GM21529 (cell line): Measurements from ENCODE around the gene FAM177A1.
"Not testable (repeated sequence)": the region's sequence is repeated elsewhere in the genome, so short reads cannot be mapped to it uniquely, and the experiment has no call there.

Experiments
- ATAC-seq: cut with Tn5 transposase; IDR thresholded peaks from one replicate; pipeline ENCODE4 v1.9.1; 2021; ENCODE audit not compliant: unreplicated experiment

FAM177A1 gene

GRCh38 chr14:35046048-35046750 is at the start of gene FAM177A1:
FAM177A1 (plus strand) TSS chr14:35046272; CDS start chr14:35046464, 192 bp downstream.
- ATAC-seq, result peak; percentile 93

GRCh38 chr14:34997762-34998161 is 48.3 kb upstream of the FAM177A1 start:
- ATAC-seq, result no peak

GRCh38 chr14:34999500-34999899 is 46.6 kb upstream of the FAM177A1 start:
- no peak for ATAC-seq

GRCh38 chr14:35001621-35002020 is 44.5 kb upstream of the FAM177A1 start:
- no peak for ATAC-seq

- ATAC-seq, result no peak
Observed at GRCh38 chr14:35004839-35005238, 41.2 kb upstream of the FAM177A1 start.

- no peak for ATAC-seq
Observed at GRCh38 chr14:35016568-35016967, 29.5 kb upstream of the FAM177A1 start.

- ATAC-seq, result no peak
Observed at GRCh38 chr14:35020713-35021112, 25.4 kb upstream of the FAM177A1 start.

GRCh38 chr14:35028435-35028834 is 17.6 kb upstream of the FAM177A1 start:
- no peak for ATAC-seq

GRCh38 chr14:35032562-35032961 is 13.5 kb upstream of the FAM177A1 start:
- no peak for ATAC-seq

- ATAC-seq, result no peak
Observed at GRCh38 chr14:35034440-35034833, 11.6 kb upstream of the FAM177A1 start.

- ATAC-seq, result not testable (repeated sequence)
Observed at GRCh38 chr14:35034944-35035554, 11.0 kb upstream of the FAM177A1 start.

GRCh38 chr14:35038312-35038711 is 7.8 kb upstream of the FAM177A1 start:
- not testable (repeated sequence) for ATAC-seq

- ATAC-seq, result no peak
Observed at GRCh38 chr14:35042632-35043031, 3.4 kb upstream of the FAM177A1 start.

- ATAC-seq, result no peak
Observed at GRCh38 chr14:35043046-35043445, 3.0 kb upstream of the FAM177A1 start.

- no peak for ATAC-seq
Observed at GRCh38 chr14:35044939-35045797, 904 bp upstream of the FAM177A1 start.

GRCh38 chr14:35045798-35046047 is 349 bp upstream of the FAM177A1 start:
- no peak for ATAC-seq

- ATAC-seq, result peak; percentile 34
Observed at GRCh38 chr14:35046751-35047536, 872 bp downstream of the FAM177A1 start.

GRCh38 chr14:35047976-35048513 is 2.0 kb downstream of the FAM177A1 start:
- ATAC-seq, result no peak

GRCh38 chr14:35050652-35051051 is 4.6 kb downstream of the FAM177A1 start:
- no peak for ATAC-seq

GRCh38 chr14:35051796-35052195 is 5.7 kb downstream of the FAM177A1 start:
- ATAC-seq, result no peak

- ATAC-seq, result no peak
Observed at GRCh38 chr14:35052637-35053036, 6.6 kb downstream of the FAM177A1 start.
